D721Med (cell line): Measurements from ENCODE around the gene MYH13.

Experiments used
- DNase-seq: peaks from one replicate; pipeline ENCODE4 v3.0.0; 2011; ENCODE audit warnings: low spot score; ENCODE audit not compliant: insufficient read length
- FAIRE-seq: peaks from 2 replicates; lab custom pipeline; 2011; peaks lifted over from hg19 to GRCh38; lab: Jason Lieb, UNC
- CTCF ChIP-seq: IDR thresholded peaks from 2 replicates; pipeline ENCODE4 v1.5.1; 2012; ENCODE audit warnings: mild to moderate bottlenecking, control low read depth; ENCODE audit not compliant: insufficient read depth; ENCODE audit errors: missing control alignments

The MYH13 gene

GRCh38 chr17:10372906-10373305, at the start of gene MYH13:
Gene MYH13, minus strand, starts transcription at chr17:10373006. Its CDS starts 8,476 bp downstream, at chr17:10364530.
- FAIRE-seq (no peak), DNase-seq (no peak)
- TF ChIP-seq CTCF, result no peak

- no peak for TF ChIP-seq CTCF
- FAIRE-seq (no peak), DNase-seq (no peak)
These were observed 49.2 kb upstream of the MYH13 start, which contains the start of gene MYH8 for GRCh38 chr17:10421900-10422542. Gene MYH8, minus strand, starts transcription at chr17:10421950. Its CDS starts 1,723 bp downstream, at chr17:10420227.

- DNase-seq, result no peak
These were observed 48.4 kb upstream of the MYH13 start for GRCh38 chr17:10421211-10421610.

GRCh38 chr17:10420811-10421210, 48.0 kb upstream of the MYH13 start:
- FAIRE-seq (no peak), DNase-seq (no peak)
- TF ChIP-seq CTCF, result no peak

More at GRCh38 chr17:10421211-10421610, 48.4 kb upstream of the MYH13 start:
- no peak for TF ChIP-seq CTCF
- FAIRE-seq, result no peak

GRCh38 chr17:10417431-10417830, 44.6 kb upstream of the MYH13 start:
- TF ChIP-seq CTCF, result no peak
- DNase-seq (no peak), FAIRE-seq (no peak)

- no peak for TF ChIP-seq CTCF
- DNase-seq, result no peak
- FAIRE-seq, result no peak
These were observed 42.4 kb upstream of the MYH13 start for GRCh38 chr17:10415161-10415560.

GRCh38 chr17:10403589-10403988, 30.8 kb upstream of the MYH13 start:
- FAIRE-seq, result no peak
- DNase-seq, result no peak
- no peak for TF ChIP-seq CTCF
